GM21717 (cell line): ENCODE results near the gene HEXIM2.
"Not testable (repeated sequence)": the region's sequence is repeated elsewhere in the genome, so short reads cannot be mapped to it uniquely, and the experiment has no call there.

Source experiments
- ATAC-seq: cut with Tn5 transposase; IDR thresholded peaks from one replicate; pipeline ENCODE4 v1.9.1; 2021; ENCODE audit warnings: mild to moderate bottlenecking, moderate library complexity; ENCODE audit not compliant: unreplicated experiment

Gene HEXIM2

GRCh38 chr17:45168991-45169752, 7.5 kb downstream of the HEXIM2 start:
- ATAC-seq = no peak

GRCh38 chr17:45170280-45170930, 8.7 kb downstream of the HEXIM2 start:
- ATAC-seq = no peak

- no peak for ATAC-seq
Measured at GRCh38 chr17:45170931-45171337, 9.3 kb downstream of the HEXIM2 start.

GRCh38 chr17:45171338-45172231, 9.9 kb downstream of the HEXIM2 start:
- ATAC-seq = no peak

GRCh38 chr17:45172232-45172540, 10.5 kb downstream of the HEXIM2 start:
- ATAC-seq = no peak

GRCh38 chr17:45172541-45173286, 11.0 kb downstream of the HEXIM2 start:
- ATAC-seq = no peak

- no peak for ATAC-seq
Measured at GRCh38 chr17:45175759-45176115, 14.1 kb downstream of the HEXIM2 start.

- ATAC-seq = no peak
Measured at GRCh38 chr17:45177563-45177962, 15.9 kb downstream of the HEXIM2 start.

GRCh38 chr17:45184144-45184543, 22.5 kb downstream of the HEXIM2 start:
- no peak for ATAC-seq

- ATAC-seq = no peak
Measured at GRCh38 chr17:45186801-45187354, 25.2 kb downstream of the HEXIM2 start.

- ATAC-seq = no peak
Measured at GRCh38 chr17:45189009-45189408, 27.3 kb downstream of the HEXIM2 start.

GRCh38 chr17:45190503-45191255, 29.0 kb downstream of the HEXIM2 start:
- no peak for ATAC-seq

- ATAC-seq = no peak
Measured at GRCh38 chr17:45195424-45195823, 33.7 kb downstream of the HEXIM2 start.

GRCh38 chr17:45197108-45197507, 35.4 kb downstream of the HEXIM2 start:
- no peak for ATAC-seq

- peak; percentile 76 for ATAC-seq
Measured at GRCh38 chr17:45197555-45198334, 36.1 kb downstream of the HEXIM2 start.

GRCh38 chr17:45200701-45201100, 39.0 kb downstream of the HEXIM2 start:
- no peak for ATAC-seq

GRCh38 chr17:45201457-45201856, 39.8 kb downstream of the HEXIM2 start:
- ATAC-seq = no peak

- ATAC-seq = not testable (repeated sequence)
Measured at GRCh38 chr17:45201880-45202279, 40.2 kb downstream of the HEXIM2 start.
